Astrocyte (in vitro differentiated cells and primary cell): ENCODE measurements around the gene ZNF407. TPM values are rescaled to one million over a fixed set of nuclear protein-coding genes. Genes with fewer than 3 reads are reported as not detected.

Source experiments
- DNase-seq: peaks from one replicate; pipeline ENCODE4 v3.0.0-alpha.2; 2010; ENCODE audit warnings: low read depth
- FAIRE-seq: peaks from 2 replicates; lab custom pipeline; 2011; peaks lifted over from hg19 to GRCh38; lab: Jason Lieb, UNC
- H2AFZ ChIP-seq: 2 replicates; pipeline ENCODE4 v1.6.0; 2012; ENCODE audit warnings: low read depth, low read length, inconsistent platforms
- H3K27ac ChIP-seq: 2 replicates; pipeline ENCODE4 v1.5.1; 2011; ENCODE audit warnings: low read depth, low read length, inconsistent platforms
- H3K27me3 ChIP-seq: 2 replicates; pipeline ENCODE4 v1.6.0; 2011; ENCODE audit warnings: low read length, inconsistent platforms; ENCODE audit not compliant: insufficient read depth
- H3K36me3 ChIP-seq: 2 replicates; pipeline ENCODE4 v1.5.1; 2011; ENCODE audit warnings: low read length, inconsistent platforms; ENCODE audit not compliant: insufficient read depth
- H3K4me1 ChIP-seq: 2 replicates; pipeline ENCODE4 v1.5.1; 2011; ENCODE audit warnings: low read length, inconsistent platforms; ENCODE audit not compliant: insufficient read depth
- H3K4me2 ChIP-seq: 2 replicates; pipeline ENCODE4 v1.6.0; 2012; ENCODE audit warnings: low read length, inconsistent platforms
- H3K4me3 ChIP-seq: 2 replicates; pipeline ENCODE4 v1.5.1; 2011; ENCODE audit warnings: low read depth, mild to moderate bottlenecking, low read length, inconsistent platforms; ENCODE audit not compliant: insufficient read depth
- H3K79me2 ChIP-seq: 2 replicates; pipeline ENCODE4 v1.6.0; 2012; ENCODE audit warnings: mild to moderate bottlenecking, low read length, inconsistent platforms; ENCODE audit not compliant: insufficient read depth
- H3K9ac ChIP-seq: 2 replicates; pipeline ENCODE4 v1.6.0; 2012; ENCODE audit warnings: mild to moderate bottlenecking, low read length, inconsistent platforms
- H3K9me3 ChIP-seq: 2 replicates; pipeline ENCODE4 v1.5.1; 2012; ENCODE audit warnings: low read depth, mild to moderate bottlenecking, low read length, inconsistent platforms; ENCODE audit not compliant: insufficient read depth
- H4K20me1 ChIP-seq: 2 replicates; pipeline ENCODE4 v1.6.0; 2012; ENCODE audit warnings: low read length, inconsistent platforms; ENCODE audit not compliant: insufficient read depth
- H3K27ac Mint-ChIP-seq: one replicate; pipeline ENCODE4 v1.8.0; 2021; ENCODE audit warnings: mild to moderate bottlenecking, mixed read lengths; ENCODE audit not compliant: unreplicated experiment
- H3K27me3 Mint-ChIP-seq: one replicate; pipeline ENCODE4 v1.8.0; 2021; ENCODE audit warnings: low read depth, mixed read lengths; ENCODE audit not compliant: unreplicated experiment
- H3K36me3 Mint-ChIP-seq: one replicate; pipeline ENCODE4 v1.8.0; 2021; ENCODE audit warnings: low read depth, mixed read lengths; ENCODE audit not compliant: unreplicated experiment
- H3K4me1 Mint-ChIP-seq: one replicate; pipeline ENCODE4 v1.8.0; 2021; ENCODE audit warnings: low read depth, mixed read lengths; ENCODE audit not compliant: unreplicated experiment
- H3K4me3 Mint-ChIP-seq: one replicate; pipeline ENCODE4 v1.8.0; 2021; ENCODE audit warnings: mild to moderate bottlenecking, moderate library complexity, mixed read lengths; ENCODE audit not compliant: unreplicated experiment
- H3K9me3 Mint-ChIP-seq: one replicate; pipeline ENCODE4 v1.8.0; 2021; ENCODE audit warnings: mild to moderate bottlenecking, mixed read lengths; ENCODE audit not compliant: unreplicated experiment
- EZH2 ChIP-seq: IDR thresholded peaks from 2 replicates; pipeline ENCODE4 v1.6.1; 2012; ENCODE audit warnings: mild to moderate bottlenecking, low read length, inconsistent platforms; ENCODE audit not compliant: insufficient read depth
- total RNA-seq: library from RNA; stranded (reverse); gene quantifications from 2 replicates; pipeline ENCODE4 v1.2.1, GENCODE V29; 2021
- TF ChIP-seq, protein P1 (sequence below): IDR thresholded peaks from 2 replicates; pipeline ENCODE4 v1.5.1; 2011; ENCODE audit warnings: low read depth, mild to moderate bottlenecking, inconsistent platforms, low read length, moderate library complexity; ENCODE audit not compliant: insufficient read depth

The ZNF407 gene
- total RNA-seq, 1 donor from 2014 or later = 13.8 TPM

DNA sequence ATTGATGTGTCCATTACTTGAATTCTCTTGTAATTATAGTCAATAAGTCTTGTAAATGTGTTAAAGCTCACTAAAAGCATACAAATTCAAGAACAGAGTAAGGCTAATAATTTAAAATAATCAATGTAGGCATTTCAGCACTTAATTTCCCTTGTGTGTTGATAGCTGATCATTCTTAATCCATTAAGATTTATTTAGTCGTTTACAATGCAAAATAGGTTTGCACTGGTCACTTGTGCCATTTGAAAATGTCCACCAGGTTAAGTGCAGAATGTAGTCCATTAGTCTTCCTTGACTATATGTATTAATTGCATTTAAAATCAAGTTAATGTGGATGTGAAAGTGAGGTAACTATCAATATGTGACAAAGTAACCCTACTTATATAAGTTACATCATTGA is 39.4 kb downstream of the ZNF407 start:
- Mint-ChIP-seq H3K27ac (no peak overlapping the region), H3K9me3 (no peaks in the 10 kb centered on the region), H3K4me1 (peaks cover 13% of the 10 kb centered on the region), H3K36me3 (peaks cover 12% of the 10 kb centered on the region), H3K27me3 (no peaks in the 10 kb centered on the region), H3K4me3 (no peak overlapping the region)
- peaks cover 5% of the 10 kb centered on the region for H3K4me1 ChIP-seq
- no peak for TF ChIP-seq EZH2
- TF ChIP-seq, protein P1, sequence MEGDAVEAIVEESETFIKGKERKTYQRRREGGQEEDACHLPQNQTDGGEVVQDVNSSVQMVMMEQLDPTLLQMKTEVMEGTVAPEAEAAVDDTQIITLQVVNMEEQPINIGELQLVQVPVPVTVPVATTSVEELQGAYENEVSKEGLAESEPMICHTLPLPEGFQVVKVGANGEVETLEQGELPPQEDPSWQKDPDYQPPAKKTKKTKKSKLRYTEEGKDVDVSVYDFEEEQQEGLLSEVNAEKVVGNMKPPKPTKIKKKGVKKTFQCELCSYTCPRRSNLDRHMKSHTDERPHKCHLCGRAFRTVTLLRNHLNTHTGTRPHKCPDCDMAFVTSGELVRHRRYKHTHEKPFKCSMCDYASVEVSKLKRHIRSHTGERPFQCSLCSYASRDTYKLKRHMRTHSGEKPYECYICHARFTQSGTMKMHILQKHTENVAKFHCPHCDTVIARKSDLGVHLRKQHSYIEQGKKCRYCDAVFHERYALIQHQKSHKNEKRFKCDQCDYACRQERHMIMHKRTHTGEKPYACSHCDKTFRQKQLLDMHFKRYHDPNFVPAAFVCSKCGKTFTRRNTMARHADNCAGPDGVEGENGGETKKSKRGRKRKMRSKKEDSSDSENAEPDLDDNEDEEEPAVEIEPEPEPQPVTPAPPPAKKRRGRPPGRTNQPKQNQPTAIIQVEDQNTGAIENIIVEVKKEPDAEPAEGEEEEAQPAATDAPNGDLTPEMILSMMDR = no peak
- peaks cover 9% of the 10 kb centered on the region for H3K36me3 ChIP-seq
- H3K79me2 ChIP-seq = no peaks in the 10 kb centered on the region
- no peak overlapping the region for H2AFZ ChIP-seq
- FAIRE-seq (no peak), DNase-seq (no peak)
- no peak overlapping the region for H3K9ac ChIP-seq
- H3K4me2 ChIP-seq = no peak overlapping the region
- H3K4me3 ChIP-seq = no peak overlapping the region
- no peak overlapping the region for H3K27ac ChIP-seq
- H4K20me1 ChIP-seq = no peaks in the 10 kb centered on the region
- H3K9me3 ChIP-seq = no peaks in the 10 kb centered on the region
- H3K27me3 ChIP-seq = no peaks in the 10 kb centered on the region

DNA sequence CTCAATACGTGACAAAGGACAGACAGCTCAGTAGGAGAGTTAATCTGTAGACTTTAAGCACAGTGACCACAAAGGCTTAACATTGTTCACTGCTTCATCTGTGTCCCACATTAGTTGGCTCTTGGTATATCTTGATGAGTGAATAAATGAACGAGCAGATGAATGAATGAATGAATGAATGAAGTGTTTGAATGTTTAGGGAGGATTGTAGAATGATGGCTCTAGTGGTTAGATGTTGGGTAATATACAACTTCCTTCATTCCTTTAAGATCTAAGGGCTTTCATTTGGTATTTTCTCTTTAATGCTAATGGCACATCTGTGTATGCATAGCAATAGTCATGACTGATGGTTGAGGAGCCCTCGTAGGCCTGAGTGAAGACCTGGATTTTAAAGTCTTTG is 40.5 kb downstream of the ZNF407 start:
- TF ChIP-seq, protein P1 = no peak
- TF ChIP-seq EZH2 = no peak
- Histone ChIP-seq H3K9ac (no peak overlapping the region), H3K27ac (no peak overlapping the region), H2AFZ (no peak overlapping the region), H4K20me1 (no peaks in the 10 kb centered on the region), H3K36me3 (peaks cover 9% of the 10 kb centered on the region), H3K4me1 (peaks cover 5% of the 10 kb centered on the region), H3K27me3 (no peaks in the 10 kb centered on the region), H3K4me2 (no peak overlapping the region), H3K79me2 (no peaks in the 10 kb centered on the region), H3K9me3 (no peaks in the 10 kb centered on the region), H3K4me3 (no peak overlapping the region)
- Mint-ChIP-seq H3K4me1 (peaks cover 9% of the 10 kb centered on the region), H3K9me3 (no peaks in the 10 kb centered on the region), H3K27me3 (no peaks in the 10 kb centered on the region), H3K4me3 (no peak overlapping the region), H3K27ac (no peak overlapping the region), H3K36me3 (peaks cover 12% of the 10 kb centered on the region)
- DNase-seq = no peak
- FAIRE-seq = no peak

DNA sequence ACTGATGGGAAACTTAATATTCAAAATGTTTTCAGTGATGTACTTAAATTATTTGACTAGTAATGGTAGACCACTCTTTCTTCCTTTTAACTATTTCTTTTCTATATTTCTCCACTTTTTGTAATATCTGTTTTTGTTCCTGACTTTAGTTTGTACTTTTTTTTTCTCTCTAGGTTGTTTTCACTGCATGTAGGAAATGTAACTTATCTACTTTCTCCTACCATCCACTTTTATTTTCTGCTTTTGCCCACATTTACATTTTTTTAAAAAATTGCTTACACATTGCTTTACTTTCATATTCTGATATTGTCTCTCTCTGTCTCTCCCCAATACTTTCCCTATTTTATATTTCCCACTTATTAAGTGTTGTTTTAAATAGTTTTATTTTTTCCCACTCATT is 47.0 kb downstream of the ZNF407 start:
- FAIRE-seq = no peak
- H3K4me1 Mint-ChIP-seq = peaks cover 4% of the 10 kb centered on the region
- Histone ChIP-seq H3K4me1 (no peaks in the 10 kb centered on the region), H3K27me3 (no peaks in the 10 kb centered on the region), H2AFZ (no peak overlapping the region), H3K36me3 (no peaks in the 10 kb centered on the region), H3K4me3 (no peak overlapping the region), H3K9ac (no peak overlapping the region), H4K20me1 (peaks cover 4% of the 10 kb centered on the region), H3K9me3 (no peaks in the 10 kb centered on the region), H3K79me2 (no peaks in the 10 kb centered on the region), H3K4me2 (no peak overlapping the region), H3K27ac (no peak overlapping the region)
- TF ChIP-seq, protein P1 = no peak
- no peak for TF ChIP-seq EZH2
- DNase-seq = no peak
- no peaks in the 10 kb centered on the region for H3K27me3 Mint-ChIP-seq
- H3K9me3 Mint-ChIP-seq = no peaks in the 10 kb centered on the region
- H3K27ac Mint-ChIP-seq = no peak overlapping the region
- no peak overlapping the region for H3K4me3 Mint-ChIP-seq
- no peaks in the 10 kb centered on the region for H3K36me3 Mint-ChIP-seq
